Bronchial epithelial cell (primary cell): ENCODE data around the gene MKNK2. TPM values are rescaled to one million over a fixed set of nuclear protein-coding genes. Genes with fewer than 3 reads are reported as not detected.

Experiments used
- DNase-seq: peaks from one replicate; pipeline ENCODE4 v3.0.0-alpha.2; 2010; ENCODE audit warnings: low read depth
- FAIRE-seq: peaks from 2 replicates; lab custom pipeline; 2011; peaks lifted over from hg19 to GRCh38; lab: Jason Lieb, UNC
- H3K27me3 ChIP-seq: 2 replicates; pipeline ENCODE4 v1.5.1; 2011; ENCODE audit warnings: low read length; ENCODE audit not compliant: control insufficient read depth, insufficient read depth
- H3K36me3 ChIP-seq: 2 replicates; pipeline ENCODE4 v1.5.1; 2011; ENCODE audit warnings: low read length; ENCODE audit not compliant: control insufficient read depth, insufficient read depth
- H3K4me3 ChIP-seq: 2 replicates; pipeline ENCODE4 v1.5.1; 2011; ENCODE audit warnings: mild to moderate bottlenecking, low read depth, low read length, control low read depth
- total RNA-seq: library from RNA; depleted of rRNA; stranded (reverse); fragments of >200 nt; gene quantifications from 2 replicates; pipeline ENCODE4 v1.2.1, GENCODE V29; 2014
- TF ChIP-seq, protein P1 (sequence below): IDR thresholded peaks from 2 replicates; pipeline ENCODE4 v1.5.1; 2011; ENCODE audit warnings: mild to moderate bottlenecking, moderate library complexity, low read length, control low read depth, inconsistent platforms; ENCODE audit not compliant: insufficient read depth, severe bottlenecking

Gene MKNK2
- total RNA-seq, 1 donor from 2014 or later = 251 TPM

- no peak for FAIRE-seq
Measured at GRCh38 chr19:2076526-2076944, 25.5 kb upstream of the MKNK2 start.

GRCh38 chr19:2072757-2073551 lies 21.9 kb upstream of the MKNK2 start:
- H3K4me3 ChIP-seq = no peak overlapping the region
- H3K36me3 ChIP-seq = peaks cover 28% of the 10 kb centered on the region
- no peak for DNase-seq
- FAIRE-seq = no peak
- TF ChIP-seq, protein P1, sequence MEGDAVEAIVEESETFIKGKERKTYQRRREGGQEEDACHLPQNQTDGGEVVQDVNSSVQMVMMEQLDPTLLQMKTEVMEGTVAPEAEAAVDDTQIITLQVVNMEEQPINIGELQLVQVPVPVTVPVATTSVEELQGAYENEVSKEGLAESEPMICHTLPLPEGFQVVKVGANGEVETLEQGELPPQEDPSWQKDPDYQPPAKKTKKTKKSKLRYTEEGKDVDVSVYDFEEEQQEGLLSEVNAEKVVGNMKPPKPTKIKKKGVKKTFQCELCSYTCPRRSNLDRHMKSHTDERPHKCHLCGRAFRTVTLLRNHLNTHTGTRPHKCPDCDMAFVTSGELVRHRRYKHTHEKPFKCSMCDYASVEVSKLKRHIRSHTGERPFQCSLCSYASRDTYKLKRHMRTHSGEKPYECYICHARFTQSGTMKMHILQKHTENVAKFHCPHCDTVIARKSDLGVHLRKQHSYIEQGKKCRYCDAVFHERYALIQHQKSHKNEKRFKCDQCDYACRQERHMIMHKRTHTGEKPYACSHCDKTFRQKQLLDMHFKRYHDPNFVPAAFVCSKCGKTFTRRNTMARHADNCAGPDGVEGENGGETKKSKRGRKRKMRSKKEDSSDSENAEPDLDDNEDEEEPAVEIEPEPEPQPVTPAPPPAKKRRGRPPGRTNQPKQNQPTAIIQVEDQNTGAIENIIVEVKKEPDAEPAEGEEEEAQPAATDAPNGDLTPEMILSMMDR = no peak
- H3K27me3 ChIP-seq = no peaks in the 10 kb centered on the region

More at GRCh38 chr19:2076526-2076944, 25.5 kb upstream of the MKNK2 start:
- H3K36me3 ChIP-seq = peaks cover 41% of the 10 kb centered on the region
- TF ChIP-seq, protein P1 = no peak
- DNase-seq = no peak
- no peaks in the 10 kb centered on the region for H3K27me3 ChIP-seq
- H3K4me3 ChIP-seq = no peak overlapping the region

DNA sequence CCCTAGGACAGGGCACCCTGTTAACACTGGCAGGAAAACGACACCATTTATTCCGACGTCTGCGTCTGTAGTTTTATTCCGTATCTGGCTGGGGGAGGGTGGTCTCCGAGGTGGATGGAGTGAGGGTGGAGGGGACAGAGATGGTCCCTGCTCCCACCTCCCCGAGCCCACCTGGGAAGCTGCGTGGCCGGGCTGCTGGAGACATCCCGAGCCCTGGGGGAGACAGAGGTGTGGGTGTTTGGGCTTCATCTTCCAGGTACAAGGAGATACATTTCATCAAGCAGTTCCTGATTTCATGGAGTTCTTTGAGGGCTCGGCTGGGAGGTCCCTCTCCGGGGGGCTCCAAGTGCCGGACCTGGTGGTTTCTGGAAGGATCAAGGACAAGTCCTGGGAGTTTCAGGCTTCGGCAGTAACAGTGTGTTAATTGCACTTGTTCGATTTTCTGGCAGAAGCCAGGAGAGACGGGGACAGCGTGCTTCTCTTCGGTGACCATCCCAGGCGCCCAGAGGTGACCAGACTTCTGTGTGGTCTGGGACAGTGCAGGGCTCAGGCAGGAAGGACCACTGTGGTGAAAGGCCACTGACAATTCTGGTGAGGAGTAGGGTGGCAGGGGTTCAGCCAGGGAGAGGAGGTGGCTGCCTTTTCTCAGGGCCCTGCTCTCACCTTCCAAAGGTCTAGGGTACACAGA lies 20.1 kb upstream of the MKNK2 start:
- FAIRE-seq (no peak), DNase-seq (no peak)
- Histone ChIP-seq H3K27me3 (no peaks in the 10 kb centered on the region), H3K4me3 (no peak overlapping the region), H3K36me3 (peaks cover 16% of the 10 kb centered on the region)
- TF ChIP-seq, protein P1 = no peak

DNA sequence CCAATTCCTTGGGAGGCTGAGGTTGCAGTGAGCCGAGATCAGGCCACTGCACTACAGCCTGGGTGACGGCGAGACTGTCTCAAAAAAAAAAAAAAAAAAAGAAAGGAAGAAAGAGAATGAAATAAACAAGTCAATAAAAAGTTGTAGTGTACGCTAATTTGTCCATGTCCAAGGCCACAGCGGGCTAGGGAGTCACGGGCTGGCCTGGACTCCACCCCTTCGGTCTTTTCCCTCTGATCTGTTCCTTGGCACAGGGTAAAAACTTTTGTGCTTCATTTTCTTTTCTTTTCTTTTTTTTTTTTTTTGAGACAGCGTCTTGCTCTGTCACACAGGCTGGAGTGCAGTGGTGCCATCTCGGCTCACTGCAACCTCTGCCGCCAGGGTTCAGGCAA lies 19.4 kb upstream of the MKNK2 start:
- no peak overlapping the region for H3K4me3 ChIP-seq
- FAIRE-seq (no peak), DNase-seq (no peak)
- TF ChIP-seq, protein P1 = no peak
- no peaks in the 10 kb centered on the region for H3K27me3 ChIP-seq
- peaks cover 14% of the 10 kb centered on the region for H3K36me3 ChIP-seq

GRCh38 chr19:2064788-2065524 lies 13.9 kb upstream of the MKNK2 start:
- DNase-seq (no peak), FAIRE-seq (no peak)
- H3K4me3 ChIP-seq = no peak overlapping the region
- no peaks in the 10 kb centered on the region for H3K36me3 ChIP-seq
- no peaks in the 10 kb centered on the region for H3K27me3 ChIP-seq
- TF ChIP-seq, protein P1 = no peak
